WTC11 (cell line): ENCODE measurements around the gene STXBP3. TPM values are rescaled to one million over a fixed set of nuclear protein-coding genes. Genes with fewer than 3 reads are reported as not detected.

Experiments used
- ATAC-seq: fragments of 200-7000 bp; cut with Tn5 transposase; 2 replicates; pipeline ENCODE4 v1.10.0; 2021; ENCODE audit warnings: mild to moderate bottlenecking, moderate library complexity
- CTCF ChIA-PET: fragments of 300-600 bp; sonication (Branson Sonifier 250); formaldehyde crosslinking; loops from one replicate; lab custom pipeline; 2021; ENCODE audit warnings: antibody characterized with exemption; lab: Charles Lee
- POLR2A ChIA-PET: fragments of 350-600 bp; sonication (Branson Sonifier 250); formaldehyde crosslinking; loops from one replicate; lab custom pipeline; 2021; ENCODE audit warnings: antibody characterized with exemption; lab: Charles Lee
- DNase-seq: peaks from one replicate; pipeline ENCODE4 v3.0.0; 2021; ENCODE audit warnings: low spot score
- H3K27ac Mint-ChIP-seq: 2 replicates; pipeline ENCODE4 v1.8.0; 2021; ENCODE audit warnings: mixed read lengths
- H3K27me3 Mint-ChIP-seq: 2 replicates; pipeline ENCODE4 v1.8.0; 2021; ENCODE audit warnings: low read depth, mild to moderate bottlenecking, moderate library complexity, mixed read lengths
- H3K36me3 Mint-ChIP-seq: 2 replicates; pipeline ENCODE4 v1.8.0; 2021; ENCODE audit warnings: mixed read lengths
- H3K4me1 Mint-ChIP-seq: 2 replicates; pipeline ENCODE4 v1.8.0; 2022; ENCODE audit warnings: mixed read lengths
- H3K4me3 Mint-ChIP-seq: 2 replicates; pipeline ENCODE4 v1.8.0; 2021; ENCODE audit warnings: mild to moderate bottlenecking, moderate library complexity, mixed read lengths
- H3K9me3 Mint-ChIP-seq: 2 replicates; pipeline ENCODE4 v1.8.0; 2021; ENCODE audit warnings: mixed read lengths
- ARID4B ChIP-seq: sonication (generic); formaldehyde crosslinking; IDR thresholded peaks from 2 replicates; pipeline ENCODE4 v1.8.0; 2023; ENCODE audit warnings: missing genetic modification reagents, mild to moderate bottlenecking, borderline replicate concordance
- NR1H2 ChIP-seq: sonication (generic); formaldehyde crosslinking; IDR thresholded peaks from 2 replicates; pipeline ENCODE4 v1.9.0; 2021; ENCODE audit warnings: mild to moderate bottlenecking, moderate library complexity, missing genetic modification reagents
- OVOL2 ChIP-seq: fragments of 250-450 bp; sonication (Bioruptor Pico); IDR thresholded peaks from 2 replicates; pipeline ENCODE4 v1.9.0; 2021; ENCODE audit warnings: mild to moderate bottlenecking, borderline replicate concordance
- PREB ChIP-seq: sonication (generic); formaldehyde crosslinking; IDR thresholded peaks from 2 replicates; pipeline ENCODE4 v1.8.1; 2022; ENCODE audit warnings: mild to moderate bottlenecking, missing genetic modification reagents, moderate library complexity, borderline replicate concordance
- SMAD3 ChIP-seq: sonication (generic); formaldehyde crosslinking; IDR thresholded peaks from 2 replicates; pipeline ENCODE4 v1.8.0; 2022; ENCODE audit warnings: missing genetic modification reagents, mild to moderate bottlenecking, borderline replicate concordance
- USF1 ChIP-seq: sonication (generic); formaldehyde crosslinking; IDR thresholded peaks from 2 replicates; pipeline ENCODE4 v1.8.0; 2022; ENCODE audit warnings: mild to moderate bottlenecking, missing genetic modification reagents
- ZNF138 ChIP-seq: sonication (generic); formaldehyde crosslinking; conservative IDR thresholded peaks from 2 replicates; pipeline ENCODE4 v1.8.1; 2022; ENCODE audit warnings: mild to moderate bottlenecking, moderate library complexity, missing genetic modification reagents
- ZNF281 ChIP-seq: sonication (generic); formaldehyde crosslinking; IDR thresholded peaks from 2 replicates; pipeline ENCODE4 v1.8.0; 2023; ENCODE audit warnings: mild to moderate bottlenecking, missing genetic modification reagents
- total RNA-seq: library from RNA; stranded (reverse); gene quantifications from 3 replicates; pipeline ENCODE4 v1.2.3, GENCODE V29; 2021

Gene STXBP3
- total RNA-seq, 1 experiment from 2014 or later: 26.1 TPM

- TF ChIP-seq ARID4B (CRISPR knock-in tag) (no peak), PREB (CRISPR knock-in tag) (no peak), OVOL2 (CRISPR knock-in tag) (no peak), ZNF281 (CRISPR knock-in tag) (no peak), USF1 (CRISPR knock-in tag) (no peak)
Measured at GRCh38 chr1:108814343-108815125, 68.1 kb downstream of the STXBP3 start (continued).

- POLR2A ChIA-PET: no interaction called here
- peaks cover 35% of the 10 kb centered on the region for H3K4me1 Mint-ChIP-seq
- no peak overlapping the region for H3K27ac Mint-ChIP-seq
- no peak for ATAC-seq
- DNase-seq: no peak
- no peaks in the 10 kb centered on the region for H3K9me3 Mint-ChIP-seq
- CTCF ChIA-PET: no interaction called here
- TF ChIP-seq SMAD3 (CRISPR knock-in tag): no peak
- TF ChIP-seq NR1H2 (CRISPR knock-in tag): no peak
- no peak for TF ChIP-seq ZNF281 (CRISPR knock-in tag)
- TF ChIP-seq ZNF138 (CRISPR knock-in tag): no peak
- TF ChIP-seq, all 79 proteins: peak for 0
- Mint-ChIP-seq H3K27me3 (no peaks in the 10 kb centered on the region), H3K4me3 (no peak overlapping the region), H3K36me3 (peaks cover 2% of the 10 kb centered on the region; the same call in 1 of the 2 replicates)
Measured at GRCh38 chr1:108815566-108815965, 69.1 kb downstream of the STXBP3 start.
